GM19467 (cell line): ENCODE results near the gene NLRP6.
"Not testable (repeated sequence)": the region's sequence is repeated elsewhere in the genome, so short reads cannot be mapped to it uniquely, and the experiment has no call there.

Experiments
- ATAC-seq: cut with Tn5 transposase; IDR thresholded peaks from one replicate; pipeline ENCODE4 v1.9.1; 2021; ENCODE audit warnings: mild to moderate bottlenecking, moderate library complexity; ENCODE audit not compliant: unreplicated experiment

NLRP6 gene

GRCh38 chr11:319121-319887 lies 41.1 kb downstream of the NLRP6 start:
- not testable (repeated sequence) for ATAC-seq

- ATAC-seq = not testable (repeated sequence)
Measured at GRCh38 chr11:319888-320273, 41.7 kb downstream of the NLRP6 start.

- ATAC-seq = no peak
Measured at GRCh38 chr11:324156-324555, 45.9 kb downstream of the NLRP6 start.

GRCh38 chr11:324593-325517 lies 46.6 kb downstream of the NLRP6 start:
- not testable (repeated sequence) for ATAC-seq

GRCh38 chr11:325796-326591 lies 47.8 kb downstream of the NLRP6 start:
- ATAC-seq = no peak

- no peak for ATAC-seq
Measured at GRCh38 chr11:326592-326841, 48.3 kb downstream of the NLRP6 start.

GRCh38 chr11:326842-327580 lies 48.8 kb downstream of the NLRP6 start:
- peak; percentile 62 for ATAC-seq

GRCh38 chr11:327581-327923 lies 49.3 kb downstream of the NLRP6 start:
- ATAC-seq = no peak

GRCh38 chr11:328012-328411 lies 49.8 kb downstream of the NLRP6 start:
- ATAC-seq = no peak

GRCh38 chr11:328516-329100 lies 50.4 kb downstream of the NLRP6 start:
- ATAC-seq = not testable (repeated sequence)

GRCh38 chr11:329886-330253 lies 51.7 kb downstream of the NLRP6 start:
- ATAC-seq = no peak

GRCh38 chr11:330307-330693 lies 52.1 kb downstream of the NLRP6 start:
- no peak for ATAC-seq

- no peak for ATAC-seq
Measured at GRCh38 chr11:330694-331357, 52.6 kb downstream of the NLRP6 start.

- no peak for ATAC-seq
Measured at GRCh38 chr11:331358-332060, 53.3 kb downstream of the NLRP6 start.

GRCh38 chr11:332651-333480 lies 54.7 kb downstream of the NLRP6 start:
- ATAC-seq = no peak

GRCh38 chr11:333616-334263 lies 55.5 kb downstream of the NLRP6 start:
- ATAC-seq = not testable (repeated sequence)

- no peak for ATAC-seq
Measured at GRCh38 chr11:334264-334994, 56.2 kb downstream of the NLRP6 start.
